DLD1 (cell line): Measurements from ENCODE around the gene EGLN1.

Source experiments
- in situ Hi-C: cut with HindIII; loops from 2 replicates; pipeline ENCODE4 v1.10.0; 2017; ENCODE audit warnings: low sequenced_read_pairs

EGLN1 gene

GRCh38 chr1:231401478-231401877 is 20.6 kb downstream of the EGLN1 start:
- in situ Hi-C loops, result no loop called here

- in situ Hi-C loops, result no loop called here
Observed at GRCh38 chr1:231397886-231398671, 24.0 kb downstream of the EGLN1 start.

- in situ Hi-C loops, result no loop called here
Observed at GRCh38 chr1:231396643-231397042, 25.4 kb downstream of the EGLN1 start.

GRCh38 chr1:231395998-231396390 is 26.1 kb downstream of the EGLN1 start:
- in situ Hi-C loops, result no loop called here

GRCh38 chr1:231395076-231395997 is 26.8 kb downstream of the EGLN1 start:
- in situ Hi-C loops, result no loop called here

DNA sequence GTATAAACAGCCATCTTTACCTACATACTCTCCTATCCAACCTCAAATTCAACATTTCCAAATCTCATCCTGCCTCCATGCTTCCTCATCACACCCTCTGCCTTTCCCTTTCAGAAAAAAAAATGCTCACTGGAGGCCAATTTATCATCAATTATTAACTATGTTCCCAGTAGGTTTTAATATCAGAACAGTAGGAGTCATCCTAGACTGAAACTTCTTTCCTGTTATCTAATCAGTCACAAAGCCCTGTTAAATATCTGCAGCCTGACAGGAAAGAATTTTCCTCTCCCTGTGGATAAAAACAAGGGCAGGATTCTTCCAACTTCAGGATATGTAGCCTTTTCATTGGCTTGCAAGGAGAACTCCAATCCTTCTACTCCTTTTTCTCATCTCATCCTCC is 28.4 kb downstream of the EGLN1 start:
- in situ Hi-C loops, result no loop called here

- in situ Hi-C loops, result no loop called here
Observed at GRCh38 chr1:231392389-231393131, 29.5 kb downstream of the EGLN1 start.

DNA sequence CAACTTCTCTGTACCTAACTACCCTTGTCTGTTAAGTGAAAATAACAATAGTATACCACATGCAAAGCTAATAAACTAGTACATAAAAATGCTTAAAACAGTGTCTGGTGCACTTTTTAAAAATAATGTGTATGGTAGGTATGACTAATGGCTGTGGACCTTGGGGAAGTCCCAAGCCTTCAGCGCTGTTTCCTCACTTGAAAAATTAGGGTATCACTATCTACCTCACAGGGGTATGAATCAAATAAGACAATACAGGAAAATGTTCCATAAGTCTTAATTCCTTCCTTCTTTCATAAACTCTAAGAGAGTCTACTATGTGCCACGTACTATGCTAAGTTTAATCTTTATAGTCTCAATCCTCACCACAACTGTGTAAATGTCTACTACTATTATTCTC is 32.0 kb downstream of the EGLN1 start:
- in situ Hi-C loops, result no loop called here

DNA sequence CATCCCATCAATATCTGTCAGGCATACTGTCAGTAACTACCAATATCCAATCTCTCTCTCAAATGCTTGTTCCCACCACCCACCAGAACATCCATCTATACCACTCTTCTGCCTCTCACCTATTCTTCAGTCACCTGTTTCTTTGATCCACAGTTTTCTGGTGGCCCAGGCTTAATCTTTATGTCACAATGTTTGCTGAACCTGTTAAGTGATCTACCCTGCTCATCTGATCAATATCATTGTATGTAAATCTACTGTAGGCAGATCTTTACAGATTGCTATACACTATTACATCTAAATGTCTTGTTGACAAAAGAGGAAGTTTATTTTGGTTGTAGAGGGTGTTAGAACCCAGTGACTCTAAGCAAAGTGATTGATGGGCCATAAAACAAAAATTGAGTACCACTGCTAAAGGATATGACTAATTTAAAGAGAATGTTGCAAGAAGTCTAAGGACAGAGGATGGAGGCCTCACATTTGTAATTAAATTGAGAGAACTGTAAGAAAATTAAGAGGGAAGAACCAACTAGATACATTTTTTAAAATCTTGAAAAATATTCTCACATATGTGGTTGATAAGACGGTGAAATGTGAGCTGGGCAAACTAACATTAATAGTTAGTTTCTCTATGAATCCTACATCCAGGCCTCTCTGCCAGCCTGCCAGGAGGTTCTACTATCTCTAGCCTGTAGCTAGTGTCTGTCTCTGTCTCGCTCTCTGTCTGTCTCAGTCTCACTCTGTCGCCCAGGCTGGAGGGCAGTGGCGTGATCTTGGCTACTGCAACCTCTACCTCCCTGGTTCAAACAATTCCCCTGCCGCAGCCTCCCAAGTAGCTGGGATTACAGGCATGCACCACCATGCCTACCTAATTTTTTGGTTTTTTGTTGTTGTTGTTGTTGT is 34.1 kb downstream of the EGLN1 start:
- in situ Hi-C loops, result no loop called here

GRCh38 chr1:231386466-231386865 is 35.6 kb downstream of the EGLN1 start:
- in situ Hi-C loops, result no loop called here

- in situ Hi-C loops, result no loop called here
Observed at GRCh38 chr1:231385416-231385748, 36.7 kb downstream of the EGLN1 start.

DNA sequence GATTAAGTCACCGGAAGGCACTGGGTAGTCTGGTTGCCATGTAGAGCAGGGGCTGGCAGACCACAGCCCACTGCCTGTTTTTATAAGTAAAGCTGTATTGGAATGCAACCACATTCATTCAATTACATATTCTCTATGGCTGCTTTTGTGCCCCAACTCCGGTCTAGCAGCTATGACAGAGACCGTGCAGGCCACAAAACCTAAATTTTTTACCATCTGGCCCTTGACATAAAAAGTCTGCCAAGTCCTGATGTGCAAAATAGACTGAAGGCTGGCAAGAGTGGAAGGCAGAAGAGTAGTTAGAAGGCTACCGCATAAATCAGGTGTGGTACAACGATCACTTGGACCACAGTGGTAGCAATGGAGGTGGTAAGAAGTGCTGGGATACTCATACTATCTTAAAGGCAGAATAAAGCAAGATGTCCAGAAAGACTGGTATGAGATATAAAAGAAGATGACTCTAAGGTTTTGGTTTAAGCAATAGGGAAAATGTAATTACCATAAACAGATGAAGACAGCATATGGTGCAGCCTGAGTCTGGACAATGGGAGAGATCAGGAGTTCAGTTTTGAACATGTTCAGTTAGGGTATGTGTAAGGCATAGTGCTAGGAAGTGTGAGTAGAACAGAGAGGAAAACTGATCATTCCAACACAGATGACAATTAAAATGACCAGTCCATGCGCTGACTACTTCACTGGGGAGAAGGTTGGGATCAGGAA is 37.2 kb downstream of the EGLN1 start:
- in situ Hi-C loops, result no loop called here

DNA sequence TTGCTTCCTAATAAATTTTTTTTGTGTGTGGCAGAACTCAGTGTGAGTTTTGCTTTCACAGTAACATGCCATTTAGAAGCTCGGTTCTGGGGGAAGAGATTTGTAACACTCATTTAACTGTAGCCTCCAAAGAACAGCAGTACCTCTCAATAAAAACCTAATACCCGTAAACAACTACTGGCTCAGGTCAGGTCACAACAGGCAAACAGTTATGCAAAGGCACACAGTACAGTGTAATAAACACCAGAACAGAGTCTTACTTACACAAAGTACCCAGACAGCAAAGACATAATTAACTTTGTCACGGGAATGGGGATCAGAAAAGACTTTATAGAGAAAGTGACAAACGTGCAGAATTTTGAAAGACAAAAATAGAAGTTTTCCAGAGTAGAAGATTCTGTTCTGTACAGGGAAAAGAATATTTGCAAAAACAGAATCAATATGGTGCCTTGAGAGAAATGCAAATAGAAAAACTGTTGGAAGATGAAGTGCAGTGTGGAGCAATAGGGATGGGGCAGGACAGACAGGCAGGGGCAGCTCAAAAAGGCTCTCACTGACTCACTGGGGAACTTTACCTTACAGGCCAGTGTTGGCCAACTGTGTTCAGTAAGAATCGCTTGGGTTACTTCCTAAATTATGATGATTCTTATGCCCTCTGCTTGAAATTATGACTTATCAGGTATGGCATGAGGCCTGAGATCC is 38.8 kb downstream of the EGLN1 start:
- in situ Hi-C loops, result no loop called here

- in situ Hi-C loops, result no loop called here
Observed at GRCh38 chr1:231382426-231382825, 39.7 kb downstream of the EGLN1 start.

DNA sequence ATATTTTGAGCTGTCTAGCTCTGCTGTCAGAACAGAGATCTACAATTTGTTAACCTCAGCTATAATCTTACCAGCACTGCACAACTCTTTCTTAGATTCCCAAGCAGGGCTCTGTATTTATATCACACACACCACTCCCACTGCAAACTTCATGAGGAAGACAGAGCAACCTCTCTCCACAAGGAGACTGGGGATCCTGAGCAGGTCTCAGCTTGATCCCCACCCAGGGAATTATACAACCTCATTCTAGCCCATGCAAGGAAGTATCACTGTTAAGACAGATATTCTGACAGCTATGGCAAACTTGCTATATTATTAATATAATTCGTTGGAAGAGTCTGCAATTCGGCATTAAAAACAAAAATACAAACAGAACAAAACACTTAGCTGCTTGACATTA is 40.4 kb downstream of the EGLN1 start:
- in situ Hi-C loops, result no loop called here

- in situ Hi-C loops, result no loop called here
Observed at GRCh38 chr1:231376875-231377549, 45.1 kb downstream of the EGLN1 start.

DNA sequence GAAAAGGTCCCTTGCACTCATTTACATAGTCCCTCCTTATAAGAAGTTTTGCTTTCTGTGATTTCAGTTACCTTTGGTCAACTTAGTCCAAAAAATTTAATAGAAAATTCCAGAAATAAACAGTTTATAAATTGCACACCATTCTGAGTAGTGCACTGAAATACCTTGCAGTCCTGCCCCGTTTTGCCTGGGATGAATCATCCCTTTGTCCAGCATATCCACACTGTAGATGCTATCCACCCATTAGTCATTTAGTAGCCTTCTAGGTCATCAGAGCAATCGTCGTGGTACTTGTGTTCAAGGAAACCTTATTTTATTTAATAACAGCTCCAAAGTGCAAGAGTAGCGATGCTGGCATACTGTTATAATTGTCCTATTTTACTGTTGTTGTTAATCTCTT is 46.0 kb downstream of the EGLN1 start:
- in situ Hi-C loops, result no loop called here

- in situ Hi-C loops, result no loop called here
Observed at GRCh38 chr1:231374394-231374793, 47.7 kb downstream of the EGLN1 start.

DNA sequence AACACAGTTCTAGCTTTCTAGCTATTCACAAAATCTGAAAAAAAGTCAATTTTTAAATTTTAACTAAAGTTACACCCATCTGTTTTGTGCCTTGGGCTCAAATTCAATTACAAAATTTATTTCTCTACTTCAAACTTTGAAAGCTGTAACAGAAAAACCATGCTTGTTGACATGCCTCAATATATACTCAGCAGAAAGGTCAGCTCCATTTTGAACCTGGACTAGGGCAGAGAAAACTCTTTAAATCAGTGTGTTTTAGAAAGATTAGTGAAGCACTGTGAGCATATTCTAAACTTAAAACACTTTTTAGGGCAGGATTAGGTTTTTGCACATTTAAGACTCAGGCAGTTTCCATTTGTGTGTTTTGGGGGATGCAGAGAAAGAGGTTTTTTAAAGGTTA is 49.6 kb downstream of the EGLN1 start:
- in situ Hi-C loops, result no loop called here
